Activated CD4-positive, alpha-beta T cell treated with anti-CD3 and anti-CD28 coated beads, Interleukin-10, Interleukin-2, amounts not matched to agents 100 ng/mL and 50 ng/mL, durations not matched to agents 16 hours and 8 hours (primary cell): Measurements from ENCODE around the gene MAP2K2.
"Not testable (repeated sequence)": the region's sequence is repeated elsewhere in the genome, so short reads cannot be mapped to it uniquely, and the experiment has no call there.

Experiments
- DNase-seq: peaks from one replicate; pipeline ENCODE4 v3.0.0-alpha.2; 2020

MAP2K2 gene

DNA sequence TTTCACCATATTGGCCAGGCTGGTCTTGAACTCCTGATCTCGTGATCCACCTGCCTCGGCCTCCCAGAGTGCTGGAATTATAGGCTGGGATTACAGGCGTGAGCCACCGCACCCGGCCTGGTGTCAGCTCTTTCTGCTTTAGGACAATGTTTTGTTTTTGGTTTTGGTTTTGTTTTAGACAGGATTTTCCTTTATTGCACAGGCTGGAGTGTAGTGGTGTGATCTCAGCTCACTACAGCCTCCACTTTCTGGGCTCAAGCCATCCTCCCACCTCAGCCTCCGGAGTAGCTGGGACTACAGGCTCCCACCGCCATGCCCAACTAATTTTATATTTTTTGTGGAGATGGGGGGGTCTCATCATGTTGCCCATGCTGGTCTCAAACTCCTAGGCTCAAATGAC, 5.1 kb upstream of the MAP2K2 start:
- not testable (repeated sequence) for DNase-seq

DNA sequence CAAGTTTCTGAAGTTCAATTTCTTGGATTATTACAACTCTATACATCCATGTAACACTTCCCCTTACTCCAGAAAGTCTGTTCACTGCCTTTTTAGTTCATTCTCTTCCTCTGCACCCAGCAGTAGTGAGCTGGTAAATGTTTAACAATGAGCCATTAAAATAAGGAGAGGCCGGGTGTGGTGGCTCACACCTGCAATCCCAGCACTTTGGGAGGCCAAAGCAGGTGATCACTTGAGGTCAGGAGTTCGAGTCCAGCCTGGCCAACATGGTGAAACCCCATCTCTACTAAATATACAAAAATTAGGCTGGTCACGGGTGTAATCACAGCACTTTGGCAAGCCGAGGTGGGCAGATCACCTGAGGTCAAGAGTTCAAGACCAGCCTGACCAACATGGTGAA, 3.4 kb upstream of the MAP2K2 start:
- not testable (repeated sequence) for DNase-seq

DNA sequence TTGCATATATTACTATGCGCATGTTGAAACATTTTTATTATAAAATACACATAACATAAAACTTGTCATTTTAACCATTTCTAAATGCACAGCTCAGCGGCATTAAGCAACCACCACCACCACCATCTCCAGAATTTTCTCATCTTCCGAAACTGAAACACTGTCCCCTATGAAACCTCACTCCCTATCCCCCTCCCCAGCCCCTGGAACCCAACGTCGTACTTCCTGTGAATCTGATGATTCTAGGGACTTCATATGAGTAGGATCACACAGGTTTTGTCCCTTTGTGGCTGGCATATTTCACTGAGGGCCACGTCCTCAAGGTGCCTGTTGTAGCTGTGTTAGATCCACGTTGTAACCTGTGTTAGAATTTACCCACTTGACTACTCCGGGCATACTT, 716 bp upstream of the MAP2K2 start:
- peak; percentile 17 for DNase-seq

DNA sequence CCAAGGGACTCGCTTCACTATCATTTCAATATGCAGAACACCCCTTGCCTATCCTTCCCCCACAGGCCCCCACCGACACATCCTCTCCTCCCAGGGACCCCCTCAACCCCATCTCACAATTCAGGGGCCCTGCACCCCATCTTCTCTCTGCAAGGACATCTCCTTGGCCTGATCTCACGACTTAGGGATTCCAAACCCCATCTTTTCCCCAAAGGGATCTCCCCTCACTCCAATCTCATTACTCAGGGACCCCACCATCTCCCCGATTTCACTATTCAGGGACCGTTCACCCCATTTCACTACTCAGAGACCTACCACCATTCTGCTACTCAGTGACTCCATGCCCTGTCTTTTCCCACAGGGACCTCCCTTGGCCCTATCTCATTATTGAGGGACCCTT, 1.4 kb downstream of the MAP2K2 start:
- DNase-seq = no peak

DNA sequence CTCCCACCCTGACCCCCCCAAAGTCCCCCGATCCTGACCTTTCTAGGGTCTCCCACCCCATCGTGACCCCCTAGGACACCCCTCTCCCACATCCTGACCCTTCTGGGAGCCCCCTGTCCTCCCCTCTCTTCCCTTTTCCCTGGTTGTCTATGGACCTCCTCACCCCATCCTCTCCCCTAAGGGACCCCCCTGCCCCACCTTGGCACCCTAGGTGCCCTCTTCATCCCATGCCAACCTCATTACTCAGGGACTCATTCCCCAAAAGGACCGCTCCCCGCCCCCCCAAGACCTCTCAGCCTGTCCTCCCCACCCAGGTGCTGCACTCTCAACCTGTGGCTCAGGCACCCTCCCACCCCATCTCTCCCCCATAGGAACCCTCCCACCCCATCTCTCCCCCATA, 2.1 kb downstream of the MAP2K2 start:
- no peak for DNase-seq

DNA sequence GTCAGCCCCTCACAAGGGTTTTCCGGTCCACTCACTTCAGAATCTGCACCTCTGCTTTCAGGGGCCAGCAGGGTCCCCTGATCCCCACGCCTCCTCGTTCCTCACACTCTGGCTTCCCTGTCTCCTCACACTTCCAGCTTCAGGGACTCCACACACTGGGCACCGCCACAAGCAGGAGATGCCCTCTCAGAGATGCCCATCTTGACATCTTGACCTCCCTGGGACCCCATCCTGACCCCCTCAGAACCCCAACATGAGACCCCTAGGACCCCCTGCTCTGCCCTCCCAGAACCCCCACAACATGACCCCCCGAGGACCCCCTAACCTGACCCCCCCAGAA, 2.7 kb downstream of the MAP2K2 start:
- DNase-seq = no peak

DNA sequence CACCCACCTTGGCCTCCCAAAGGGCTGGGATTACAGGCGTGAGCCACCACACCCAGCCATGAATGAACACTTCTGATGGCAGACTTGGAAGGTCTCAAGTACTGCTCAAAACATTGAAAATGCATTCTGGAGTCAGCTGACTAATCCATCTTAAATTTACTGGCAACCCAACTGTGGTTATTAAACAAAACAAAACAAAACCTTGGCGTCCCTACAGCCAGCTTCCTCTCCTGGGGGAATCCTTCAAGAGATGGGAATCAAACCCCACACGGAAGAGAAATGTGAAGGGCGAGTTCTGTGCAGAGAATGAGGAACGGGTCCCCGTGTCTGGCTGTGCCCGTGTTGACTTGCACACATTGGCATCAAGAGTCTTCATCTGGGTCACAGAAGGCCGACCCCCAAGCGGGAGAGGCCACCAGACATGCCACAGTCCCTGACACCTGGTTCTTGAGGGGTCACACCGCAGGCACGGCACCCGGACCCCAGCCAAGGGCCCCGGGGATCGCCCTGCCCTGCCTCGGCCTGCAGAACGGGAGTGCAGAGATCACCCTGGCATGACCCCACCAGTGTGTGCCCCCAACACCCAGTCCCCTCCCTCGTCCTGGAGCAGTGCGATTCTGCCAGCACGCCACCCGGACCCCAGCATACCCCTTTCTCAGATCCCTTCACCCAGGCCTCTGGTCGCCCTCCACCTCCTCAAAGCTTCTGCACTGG, 3.2 kb downstream of the MAP2K2 start:
- no peak for DNase-seq

DNA sequence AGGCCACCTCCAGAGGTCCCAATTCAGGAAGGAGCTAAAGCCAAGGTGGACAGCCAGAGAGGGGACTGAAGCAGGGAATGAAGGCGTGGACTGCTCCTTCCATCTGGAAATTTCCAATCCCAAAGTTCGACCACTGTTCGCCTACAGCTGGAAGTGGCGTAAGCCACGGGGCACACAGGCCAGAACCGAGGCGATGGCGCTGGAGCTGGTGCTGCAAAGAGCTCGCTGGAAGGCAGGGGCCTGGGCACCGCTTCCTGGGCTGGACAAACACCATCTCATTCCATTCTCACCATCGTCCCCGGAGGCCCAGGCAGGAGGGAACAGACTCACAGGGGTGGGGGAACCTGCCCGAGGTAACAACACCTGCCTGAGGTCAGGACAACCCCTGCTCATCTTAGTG, 4.2 kb downstream of the MAP2K2 start:
- no peak for DNase-seq

DNA sequence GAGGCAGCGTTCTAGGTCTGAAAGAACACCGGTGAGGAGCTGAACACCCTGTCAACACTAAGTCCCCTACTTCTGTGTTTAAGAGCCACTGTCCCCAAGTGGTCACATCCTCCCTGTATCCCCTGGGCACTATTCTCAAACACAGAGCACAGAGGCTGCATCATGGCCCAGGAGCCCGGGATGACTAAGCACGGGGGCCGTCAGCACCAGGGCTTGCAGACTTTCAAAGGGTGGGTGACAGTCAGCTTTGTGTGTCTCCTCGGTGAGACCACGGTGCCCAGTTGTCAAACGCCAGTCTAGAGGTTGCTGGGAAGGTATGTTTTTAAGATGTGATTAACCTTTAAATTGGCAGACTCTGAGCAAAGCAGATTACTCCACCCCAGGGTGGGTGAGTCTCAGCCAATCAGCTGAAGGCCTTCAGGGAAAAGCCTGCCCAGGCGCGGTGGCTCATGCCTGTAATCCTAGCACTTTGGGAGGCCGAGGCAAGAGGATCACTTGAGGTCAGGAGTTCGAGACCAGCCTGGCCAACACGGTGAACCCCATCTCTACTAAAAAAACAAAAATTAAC, 8.0 kb downstream of the MAP2K2 start:
- no peak for DNase-seq

DNA sequence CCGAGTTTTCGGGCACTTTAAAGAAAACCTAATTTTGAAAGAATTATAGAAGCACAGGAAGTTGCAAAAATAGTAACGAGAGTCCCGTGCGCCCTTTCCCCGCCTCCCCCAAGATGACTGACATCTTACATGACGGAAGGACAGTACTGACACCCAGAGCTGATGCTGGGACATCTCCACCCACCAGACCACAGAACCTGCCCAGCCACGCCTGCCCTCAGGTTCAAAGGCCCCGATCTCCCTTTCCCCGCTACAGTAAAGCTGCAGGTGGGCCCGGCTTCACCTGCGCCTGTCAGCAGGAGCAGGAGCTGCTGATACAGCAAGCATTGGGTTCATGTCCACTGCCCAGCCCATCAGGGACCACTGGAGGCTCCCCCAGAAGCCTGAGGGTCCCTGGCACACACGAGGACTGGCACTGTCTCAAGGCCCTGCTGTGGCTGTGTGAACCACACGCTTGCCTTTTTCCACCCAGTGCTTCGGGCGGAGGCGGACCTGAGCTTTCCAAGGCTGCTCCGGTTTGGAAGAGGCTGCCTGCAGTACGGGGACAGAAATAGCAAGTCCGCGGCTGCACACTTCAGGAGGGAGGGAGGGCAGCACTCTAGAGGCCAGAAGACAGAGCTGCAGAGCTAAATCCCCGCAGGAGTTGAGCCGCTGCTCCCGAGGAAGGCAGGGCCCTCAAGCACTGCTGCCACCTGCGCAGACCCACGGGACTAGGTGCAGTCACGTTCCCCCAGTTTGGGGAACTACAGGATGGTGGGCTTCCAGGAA, 8.7 kb downstream of the MAP2K2 start:
- DNase-seq = peak; percentile 70

DNA sequence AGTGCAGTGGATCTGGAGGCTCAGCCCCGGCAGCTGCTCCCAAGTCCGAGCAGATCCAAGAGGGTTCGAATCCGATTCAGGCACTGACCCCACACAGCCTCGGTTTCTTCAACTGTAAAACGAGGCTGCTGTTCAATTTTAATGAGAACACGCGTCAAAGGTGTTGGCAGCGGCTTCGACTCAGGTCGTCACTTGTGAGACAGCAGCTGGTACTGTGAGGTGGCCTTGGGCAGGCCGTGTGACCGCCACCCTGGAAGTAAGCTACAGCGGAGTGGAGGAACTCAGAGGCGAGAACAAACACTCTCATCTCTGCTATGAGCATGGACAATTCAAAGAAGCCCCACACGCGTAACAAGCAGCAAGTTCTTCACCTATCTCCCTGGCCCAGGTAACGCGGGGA, 9.7 kb downstream of the MAP2K2 start:
- DNase-seq = no peak

DNA sequence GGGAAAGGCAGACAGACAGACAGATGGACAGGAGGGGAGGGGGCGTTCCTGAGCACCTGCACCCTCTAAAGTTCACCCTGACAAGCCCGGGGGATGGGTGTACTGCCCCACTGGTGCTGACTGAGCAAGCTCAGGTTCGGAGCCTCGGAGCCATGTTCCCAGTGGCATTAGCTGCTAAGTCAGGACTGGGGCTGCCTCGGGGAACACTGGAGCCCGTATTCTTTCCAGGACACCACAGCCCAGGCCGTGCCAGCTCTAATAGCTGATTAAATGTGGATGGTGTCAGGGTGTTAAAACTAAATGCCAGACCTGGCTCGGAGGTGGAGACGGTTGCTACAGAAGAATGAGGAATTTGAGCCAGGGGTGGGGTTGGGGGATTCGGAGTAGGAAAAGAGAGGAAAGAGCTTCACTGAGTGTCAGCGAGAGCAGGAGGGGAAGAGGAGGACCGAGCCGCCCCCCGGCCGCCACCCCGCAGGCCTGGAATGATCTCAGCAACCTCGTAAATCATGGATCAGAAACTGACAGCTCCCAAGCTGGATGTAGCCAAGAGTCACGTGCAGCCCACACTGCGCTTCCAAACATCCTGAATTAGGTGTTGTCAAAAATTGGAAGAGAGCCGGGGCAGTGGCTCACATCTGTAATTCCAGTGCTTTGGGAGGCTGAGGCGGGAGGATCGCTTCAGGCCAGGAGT, 10.4 kb downstream of the MAP2K2 start:
- DNase-seq = no peak

DNA sequence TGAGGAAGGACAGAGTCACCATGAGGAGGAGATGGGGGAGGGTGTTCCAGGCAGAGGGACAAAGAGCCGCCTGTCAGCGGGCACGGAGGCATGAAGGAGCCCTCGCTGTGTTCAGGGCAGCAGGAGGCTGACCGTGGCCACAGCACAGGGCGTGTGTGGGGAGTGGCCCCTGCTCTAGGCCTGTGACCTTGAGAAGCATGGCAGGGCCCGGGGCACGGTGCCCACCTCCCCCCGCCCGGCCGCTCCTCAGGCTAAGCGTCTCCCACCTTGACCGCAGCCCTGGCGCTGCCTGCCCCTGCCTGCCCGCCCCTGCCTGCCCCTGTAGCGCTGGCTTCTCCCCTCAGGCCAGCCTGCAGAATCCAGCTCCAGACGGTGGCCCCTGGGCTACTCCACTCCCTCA, 11.6 kb downstream of the MAP2K2 start:
- no peak for DNase-seq

DNA sequence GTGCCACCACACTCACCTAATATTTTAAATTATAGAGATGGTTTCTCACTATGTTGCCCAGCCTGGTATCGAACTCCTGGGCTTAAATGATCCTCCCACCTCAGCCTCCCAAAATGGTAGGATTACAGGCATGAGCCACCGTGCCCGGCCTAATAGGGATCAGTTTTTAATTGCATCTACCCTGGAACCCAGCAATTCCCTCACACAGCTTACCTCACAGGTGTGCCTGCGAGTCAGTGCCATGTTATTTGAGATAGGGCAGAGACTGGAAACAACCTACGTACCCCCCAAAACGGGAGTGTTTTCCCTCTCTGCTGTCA, 14.3 kb downstream of the MAP2K2 start:
- DNase-seq = no peak

DNA sequence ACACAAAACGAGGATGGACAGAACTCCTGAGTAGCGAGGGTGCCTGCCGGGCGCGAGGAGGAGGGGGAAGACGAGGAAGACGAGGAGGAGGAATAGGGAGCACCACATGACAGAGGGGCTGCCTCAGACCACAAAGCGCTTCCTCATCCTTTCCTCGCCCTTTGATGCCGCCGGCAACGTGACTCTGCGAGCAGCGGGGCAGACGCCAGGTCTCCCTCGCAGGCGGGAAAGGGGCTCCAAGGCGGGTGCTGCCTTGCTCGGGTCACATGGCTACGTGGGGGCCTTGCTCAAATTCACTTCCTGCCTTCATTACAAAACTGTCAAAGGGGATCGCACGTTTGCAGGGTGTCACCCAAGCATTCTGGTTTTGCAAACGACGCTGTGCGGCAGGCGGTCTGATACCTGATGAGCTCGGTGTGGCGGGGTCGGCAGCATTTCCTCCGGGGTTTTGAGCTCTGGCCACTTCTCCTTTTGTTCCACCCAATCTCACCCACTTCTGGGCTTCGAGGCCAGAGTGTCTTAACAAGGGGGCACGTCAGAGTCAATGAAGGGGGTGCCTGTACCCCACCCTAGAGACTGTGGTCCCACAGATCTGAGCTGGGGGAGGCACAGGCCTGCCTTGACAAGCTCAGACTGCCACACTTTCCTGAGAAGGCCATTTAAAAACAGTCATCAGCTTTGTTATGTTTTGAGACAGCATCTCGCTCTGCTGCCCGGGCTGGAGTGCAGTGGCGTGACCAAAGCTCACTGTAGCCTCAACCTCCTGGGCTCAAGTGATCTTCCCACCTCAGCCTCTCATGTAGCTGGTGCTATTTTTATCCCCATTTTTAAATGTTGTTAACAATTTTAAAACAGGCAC, 14.9 kb downstream of the MAP2K2 start:
- peak; percentile 60 for DNase-seq

DNA sequence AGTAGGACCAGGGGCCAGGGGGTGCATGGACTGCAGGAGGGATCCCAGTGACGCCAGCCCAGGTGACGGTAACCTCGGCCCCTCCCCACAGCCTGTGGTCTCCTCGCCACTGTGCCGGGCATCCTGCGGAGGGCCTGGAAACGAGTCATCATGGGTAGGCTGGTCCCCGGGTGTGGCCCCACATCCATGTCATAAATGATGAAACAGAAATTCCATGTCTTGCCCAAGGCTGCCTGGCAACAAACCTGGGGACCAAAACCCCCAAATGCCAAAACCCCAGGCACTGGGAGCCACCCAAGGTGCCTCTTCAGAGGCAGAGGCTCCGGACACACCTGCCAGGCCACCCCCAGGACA, 20.9 kb downstream of the MAP2K2 start:
- DNase-seq = peak; percentile 48

DNA sequence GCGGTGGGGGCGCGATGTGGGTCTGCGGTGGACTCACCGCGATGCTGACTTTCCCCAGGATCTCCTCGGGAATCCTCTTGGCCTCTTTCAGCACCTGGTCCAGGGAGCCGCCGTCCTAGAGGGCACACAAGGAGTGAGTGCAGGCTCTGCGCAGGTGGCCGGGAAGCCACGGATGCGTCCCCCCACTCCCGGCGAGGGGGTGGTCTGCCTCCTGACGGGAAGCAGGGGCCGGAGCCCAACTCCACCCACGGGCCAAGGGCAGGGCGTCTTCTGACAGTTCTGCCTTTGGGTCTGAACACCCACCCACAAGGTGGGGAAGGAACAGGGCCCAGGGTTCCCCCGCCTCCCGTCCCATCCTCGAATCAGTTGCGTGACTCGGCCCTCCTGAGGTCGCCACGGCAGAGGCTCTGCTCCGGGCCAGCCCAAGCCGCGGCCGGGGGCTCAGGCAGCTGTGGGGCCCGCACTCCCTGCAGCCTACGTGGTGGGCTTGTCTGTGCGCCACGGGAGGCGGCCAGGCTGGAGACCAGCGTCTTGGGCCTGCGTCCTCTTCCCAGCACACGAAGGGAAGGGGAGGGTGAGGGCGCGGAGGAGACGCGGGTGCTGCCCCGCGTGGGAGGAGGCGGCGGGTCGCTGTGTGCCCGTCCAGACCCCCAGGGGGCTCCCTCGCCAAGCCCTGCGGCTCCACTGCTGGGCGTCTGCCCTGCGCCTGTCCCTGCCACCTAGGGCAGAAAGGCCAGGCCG, 21.4 kb downstream of the MAP2K2 start:
- no peak for DNase-seq

DNA sequence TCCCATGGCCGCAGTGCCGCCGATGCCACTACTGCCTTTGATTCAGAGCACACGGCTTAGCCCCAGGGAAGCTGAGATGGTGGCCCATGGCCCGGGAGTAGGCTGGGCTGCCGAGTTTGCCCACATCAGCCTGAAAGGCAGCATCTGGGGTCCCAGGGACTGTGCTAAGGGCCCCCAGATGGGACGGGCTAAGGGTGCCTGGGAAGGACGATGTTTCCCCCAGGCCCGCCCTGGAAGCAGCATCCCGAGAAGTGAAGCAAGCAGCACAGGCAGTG, 22.5 kb downstream of the MAP2K2 start:
- DNase-seq = no peak

DNA sequence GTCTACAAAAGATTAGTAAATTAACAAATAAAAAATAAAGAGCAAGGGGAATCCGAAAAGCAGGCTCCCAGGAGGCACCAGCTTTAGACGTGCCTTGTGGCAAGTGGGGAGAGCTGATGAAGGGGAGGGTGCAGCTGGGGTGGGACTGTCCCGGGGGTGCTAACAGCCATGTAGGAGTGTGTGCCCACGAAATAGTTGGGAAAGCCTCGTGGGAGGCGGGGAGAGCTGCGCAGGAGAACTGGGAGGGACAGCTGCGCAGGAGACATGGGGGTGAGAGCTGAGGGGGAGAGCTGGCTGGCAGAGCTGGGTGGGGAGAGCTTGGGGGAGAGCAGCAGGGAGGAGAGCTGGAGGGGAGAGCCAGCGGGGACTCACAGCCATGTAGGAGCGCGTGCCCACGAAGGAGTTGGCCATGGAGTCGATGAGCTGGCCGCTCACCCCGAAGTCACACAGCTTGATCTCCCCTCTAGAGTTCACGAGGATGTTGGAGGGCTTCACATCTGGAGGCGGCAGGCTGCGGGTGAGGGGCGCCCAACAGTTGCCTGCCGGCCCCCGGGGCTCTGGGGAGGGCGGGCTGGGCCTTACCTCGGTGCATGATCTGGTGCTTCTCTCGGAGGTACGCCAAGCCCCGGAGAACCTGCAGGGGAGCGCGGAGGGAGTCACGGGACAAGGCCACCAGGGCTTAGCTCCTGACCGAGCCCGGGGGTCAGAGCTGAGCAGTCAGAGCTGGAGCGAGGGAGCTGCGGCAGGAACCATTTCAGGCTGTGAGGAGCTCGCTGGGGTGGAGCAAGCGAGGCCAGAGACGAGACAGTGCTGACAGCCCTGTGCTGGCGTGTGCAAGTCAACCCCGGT, 23.1 kb downstream of the MAP2K2 start:
- no peak for DNase-seq

DNA sequence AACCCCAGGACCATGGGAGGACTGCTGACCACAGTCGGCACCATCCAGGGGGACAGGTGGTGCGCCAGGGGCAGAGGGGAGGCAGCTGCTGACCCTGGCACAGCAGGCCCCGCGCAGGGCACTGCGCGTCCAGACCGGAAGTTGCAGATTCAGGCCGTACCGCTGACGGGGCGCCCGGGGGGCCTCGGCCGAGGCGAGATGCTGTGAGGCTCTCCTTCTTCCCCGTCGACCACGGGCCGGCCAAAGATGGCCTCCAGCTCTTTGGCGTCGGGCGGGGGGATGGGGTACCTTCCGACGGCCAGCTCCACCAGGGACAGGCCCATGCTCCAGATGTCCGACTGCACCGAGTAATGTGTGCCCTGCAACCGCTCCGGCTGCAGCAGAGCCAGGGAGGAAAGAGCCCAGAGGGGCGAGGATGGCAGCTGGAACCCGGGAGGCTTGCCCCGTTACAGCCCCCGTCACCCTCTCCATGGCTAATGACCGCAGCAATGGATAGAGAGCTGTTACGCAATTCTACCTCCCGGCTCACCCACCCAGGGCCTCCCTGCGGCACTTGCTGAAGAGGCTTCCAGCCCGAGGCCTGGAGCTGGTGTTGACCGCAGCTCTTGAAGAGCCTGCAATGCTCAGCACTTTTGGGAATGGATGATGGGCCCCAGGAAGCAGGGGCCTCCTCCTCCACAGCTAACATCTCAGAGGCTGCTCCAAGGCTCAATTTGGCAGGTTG, 24.7 kb downstream of the MAP2K2 start:
- DNase-seq = no peak

DNA sequence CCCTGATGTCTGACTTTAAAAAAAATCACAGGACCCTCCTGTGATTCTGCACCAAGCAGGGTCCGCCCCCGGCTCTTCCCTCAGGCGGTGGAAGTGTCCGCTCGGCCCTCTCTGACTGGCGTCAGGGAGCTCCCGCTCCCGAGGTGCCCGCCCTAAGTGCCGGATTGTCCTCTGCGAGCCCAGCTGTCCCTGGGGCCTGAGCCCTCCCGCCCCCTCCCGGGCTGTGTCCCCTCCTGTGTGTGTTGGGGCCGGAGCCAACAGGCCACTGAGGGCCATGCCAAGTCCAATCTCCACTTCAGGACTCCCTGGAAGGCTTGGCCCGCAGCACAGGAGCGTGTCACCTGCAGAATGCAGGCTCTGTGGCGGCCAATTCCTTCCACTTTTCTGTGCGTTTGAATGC, 25.4 kb downstream of the MAP2K2 start:
- no peak for DNase-seq
